NCI-H226 (cell line): ENCODE measurements around the gene CTIF.
A peak's percentile ranks its signal among the peaks of the same experiment; 100 is the strongest.

Source experiments
- DNase-seq: peaks from one replicate; pipeline ENCODE4 v3.0.0-alpha.2; 2015

Gene CTIF

DNA sequence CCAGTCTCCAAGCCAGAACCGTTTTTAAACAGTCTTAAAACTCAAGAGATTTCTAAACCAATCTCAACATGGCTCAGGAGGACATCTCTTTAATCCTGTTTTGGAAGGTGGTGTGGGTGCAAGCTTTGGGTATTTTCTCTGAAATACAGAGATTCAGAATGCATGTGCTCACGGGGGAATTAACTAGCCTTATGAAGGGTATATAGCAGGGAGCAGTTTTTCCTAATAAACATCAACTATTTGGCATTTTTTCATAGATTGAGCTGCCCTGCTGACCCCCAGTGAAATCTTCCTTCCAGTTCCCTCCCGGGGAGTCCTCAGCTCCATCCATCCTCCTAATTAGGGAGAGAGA is 289.3 kb downstream of the CTIF start:
- no peak for DNase-seq

DNA sequence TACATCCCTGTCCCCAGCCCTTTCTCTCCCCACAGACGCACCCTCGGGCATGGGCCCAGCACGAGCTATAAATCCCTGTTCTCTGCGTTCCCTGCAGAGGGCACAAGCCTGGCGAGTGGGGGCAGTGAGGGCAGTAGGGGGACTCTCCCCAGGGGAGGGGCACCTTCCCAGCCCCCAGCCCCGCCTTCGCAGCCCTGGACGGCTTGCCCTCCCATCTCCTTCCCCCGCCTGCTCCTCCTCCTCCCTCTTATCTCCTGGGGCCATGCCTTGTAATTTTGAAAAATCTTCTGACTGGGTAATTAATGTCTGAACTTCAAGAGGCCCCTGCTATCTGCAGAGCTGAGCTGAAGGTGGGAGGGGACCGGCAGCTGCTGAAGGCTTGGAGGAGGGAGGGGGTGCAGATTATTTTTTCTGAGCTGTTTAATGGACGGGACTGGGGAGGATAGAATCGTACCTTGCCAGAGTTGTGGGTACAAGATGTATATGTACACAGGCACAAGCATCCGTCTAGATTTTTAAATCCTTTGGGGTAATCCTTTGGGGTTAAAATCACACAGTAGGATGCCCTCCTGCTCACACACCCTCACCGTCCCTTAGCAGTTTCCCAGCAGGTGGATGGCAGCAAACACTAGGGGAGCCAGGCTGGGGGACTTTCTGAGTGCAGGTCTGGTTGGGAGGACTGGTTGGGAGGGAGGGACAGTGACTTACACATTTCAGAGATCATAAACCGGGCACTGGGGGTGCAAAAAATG is 290.0 kb downstream of the CTIF start:
- no peak for DNase-seq

DNA sequence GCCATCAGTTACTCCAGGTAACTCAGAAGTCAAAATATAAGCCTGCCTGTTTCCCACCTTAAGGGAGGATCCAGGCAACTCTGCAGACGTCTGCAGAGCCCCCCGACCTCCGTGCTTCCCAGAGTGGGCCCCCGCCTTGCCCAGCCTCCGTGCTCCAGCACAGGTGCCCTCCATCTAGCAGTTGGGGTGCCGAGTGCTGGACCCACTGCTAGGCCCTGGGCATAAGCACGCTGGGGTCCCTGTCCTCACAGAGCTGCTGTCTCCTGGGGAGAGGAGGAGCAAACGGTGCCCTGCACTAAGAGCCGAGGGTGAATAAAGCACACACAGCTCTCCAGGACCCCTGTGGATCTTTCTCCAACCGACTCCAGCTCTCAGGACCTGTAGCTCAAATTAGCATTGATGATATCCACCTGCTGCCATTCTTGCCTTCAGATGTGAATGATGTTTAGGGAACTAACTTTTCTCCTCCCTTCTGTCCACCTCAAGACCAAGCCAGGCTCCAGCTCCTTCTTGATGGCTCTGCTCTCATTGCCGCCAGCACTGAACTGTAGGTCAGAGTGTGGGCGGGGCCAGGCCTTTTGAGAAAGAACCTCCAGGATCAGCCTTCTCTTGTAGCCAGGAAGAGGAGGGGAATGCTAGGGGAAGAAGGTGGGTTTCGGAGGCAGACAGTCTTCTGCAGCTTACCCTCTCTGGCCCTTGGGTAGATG is 290.8 kb downstream of the CTIF start:
- no peak for DNase-seq

DNA sequence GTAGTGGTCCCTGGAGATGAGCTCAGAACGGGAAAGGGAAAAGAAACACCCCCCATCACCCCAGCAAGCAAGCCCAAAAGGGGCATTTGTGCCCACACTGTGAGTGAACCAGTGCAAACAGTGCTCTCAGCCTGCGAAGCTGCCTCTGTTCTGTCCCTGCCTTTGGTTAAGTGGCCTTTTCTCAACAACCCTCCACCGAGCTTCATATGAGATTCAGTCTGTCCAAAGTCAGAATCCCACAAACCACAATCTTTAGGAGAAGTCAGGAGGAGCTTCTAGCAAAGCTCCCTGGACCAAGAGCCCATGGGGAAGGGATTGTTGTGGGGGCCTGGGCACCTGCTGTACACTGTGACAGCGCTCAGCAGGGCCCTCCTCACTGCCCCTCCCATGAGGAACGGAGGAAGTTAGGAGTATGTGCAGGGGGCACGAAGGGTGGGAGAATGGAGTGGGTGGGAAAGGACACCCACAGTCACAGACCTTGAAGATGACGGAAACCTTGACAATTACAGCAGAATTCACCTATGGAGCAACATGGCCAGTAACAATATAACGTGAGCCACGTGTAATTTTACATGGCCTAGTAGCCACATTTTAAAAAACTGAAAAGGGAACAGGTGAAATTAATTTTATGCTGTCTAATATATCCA is 292.4 kb downstream of the CTIF start:
- DNase-seq: no peak

DNA sequence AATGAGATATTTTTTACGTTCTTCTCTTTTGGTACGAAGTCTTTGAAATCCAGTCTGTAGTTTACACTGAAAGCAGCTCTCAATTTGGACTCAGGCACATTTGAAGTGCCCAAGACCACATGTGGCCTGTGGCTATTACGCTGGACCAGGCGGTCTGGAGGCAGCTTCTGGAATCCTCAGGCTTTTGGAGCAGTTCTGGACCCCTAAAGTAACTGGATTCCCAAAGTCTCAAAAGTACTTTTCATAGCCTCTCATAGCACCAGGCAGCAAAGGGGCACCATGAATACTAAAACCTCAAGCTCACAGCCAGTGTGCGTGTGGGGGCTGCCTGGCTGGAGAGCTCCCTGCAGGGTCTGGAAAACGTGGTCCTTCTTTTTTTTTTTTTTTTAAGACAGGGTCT is 293.0 kb downstream of the CTIF start:
- DNase-seq: no peak

DNA sequence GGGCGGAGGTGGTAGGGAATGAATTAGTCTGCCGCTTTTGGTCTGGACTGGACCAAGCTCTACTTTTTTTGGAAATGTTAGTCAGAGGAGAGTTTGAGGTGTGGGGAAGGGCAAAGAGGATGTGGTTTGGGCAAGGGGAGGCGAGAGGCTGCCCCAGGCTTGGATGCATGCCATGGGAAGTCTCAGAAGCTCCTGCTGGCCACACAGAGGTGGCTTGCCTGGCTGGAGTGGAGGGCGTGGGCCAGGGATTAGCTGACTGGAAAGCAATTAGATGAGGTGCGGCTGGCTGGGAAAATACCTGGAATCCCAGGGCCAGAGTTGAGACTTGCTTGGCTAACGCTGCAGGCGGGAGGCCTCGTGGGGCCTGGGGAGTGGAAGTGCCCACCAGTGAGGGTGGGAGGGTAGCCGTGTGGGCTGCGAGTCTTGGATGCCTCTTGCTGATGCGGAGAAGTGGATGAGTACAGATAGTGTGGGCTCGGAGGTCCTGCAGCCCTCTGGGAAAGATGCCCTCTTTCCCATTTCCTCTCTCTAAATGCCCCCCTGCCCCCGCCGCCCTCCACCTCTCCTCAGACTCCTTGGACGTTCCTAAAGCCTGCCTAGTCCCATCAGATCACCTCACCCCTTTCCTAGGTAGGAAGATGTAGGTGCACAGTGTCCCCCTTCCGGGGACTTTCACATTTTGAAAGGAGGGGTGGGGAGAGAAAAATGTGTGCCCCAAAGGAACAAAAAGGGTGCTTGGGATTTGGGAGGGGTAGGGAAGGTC is 294.3 kb downstream of the CTIF start:
- peak; percentile 58 for DNase-seq

DNA sequence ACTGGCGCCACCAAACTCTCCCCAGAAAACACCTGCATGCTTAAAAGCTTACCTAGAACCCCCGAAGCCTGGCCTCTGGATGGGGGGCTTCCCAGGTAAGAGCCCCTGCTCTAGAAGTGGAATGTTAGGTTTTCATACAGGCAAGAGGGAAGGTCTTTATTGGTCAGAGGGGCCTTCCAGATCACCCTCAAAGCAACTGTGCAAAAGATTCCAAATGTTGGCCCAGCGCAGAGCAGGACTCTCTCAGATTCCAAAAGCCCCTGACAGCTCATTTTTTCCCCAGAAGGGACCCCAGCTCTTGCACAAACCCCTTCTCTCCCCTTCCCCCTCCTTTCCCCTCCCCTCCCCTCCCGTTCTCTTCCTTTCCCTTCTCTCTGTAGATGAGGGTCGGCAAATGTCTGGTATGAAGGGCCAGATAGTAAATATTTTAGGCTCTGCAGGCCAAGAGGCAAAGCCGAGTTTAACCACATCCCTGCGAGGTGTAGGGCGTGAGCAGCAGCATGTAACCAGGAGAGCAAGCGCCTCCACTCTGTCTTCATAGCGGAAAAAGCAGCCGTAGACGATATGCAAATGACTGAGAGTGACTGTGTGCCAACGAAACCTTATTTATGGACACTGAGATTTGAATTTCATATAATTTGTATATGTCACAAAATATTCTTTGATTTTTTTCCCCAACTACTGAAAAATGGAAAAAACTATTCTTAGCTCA is 295.0 kb downstream of the CTIF start:
- DNase-seq: no peak

DNA sequence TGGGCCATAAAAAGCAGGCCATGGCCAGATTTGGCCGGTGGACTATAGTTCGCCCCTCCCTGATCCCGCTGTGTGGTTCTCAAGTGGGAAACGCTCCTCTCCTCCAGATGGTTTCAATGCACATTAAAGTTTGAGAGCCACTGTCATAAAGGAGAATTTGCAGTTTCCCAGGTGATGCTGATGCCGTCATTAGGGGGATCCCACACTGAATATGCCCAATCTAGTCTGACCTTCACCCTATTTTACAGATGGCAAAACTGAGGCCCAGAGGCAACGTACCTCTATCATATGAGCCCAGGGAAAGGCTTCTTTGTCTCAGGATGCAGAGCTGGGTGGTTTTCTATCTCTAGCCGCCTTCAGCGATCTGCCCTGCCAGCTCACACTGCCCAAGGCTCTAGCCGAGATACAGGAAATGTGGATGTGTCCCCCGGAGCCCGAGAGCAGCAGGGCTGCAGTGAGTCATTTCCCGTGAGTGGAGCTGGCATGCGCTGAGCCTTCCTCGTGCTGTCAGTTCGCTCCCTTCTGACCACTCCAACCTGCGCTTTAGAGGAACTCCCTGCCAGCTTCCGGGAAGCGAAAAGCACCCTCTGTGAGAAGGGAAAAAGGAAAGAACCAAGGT is 295.7 kb downstream of the CTIF start:
- peak; percentile 95 for DNase-seq

DNA sequence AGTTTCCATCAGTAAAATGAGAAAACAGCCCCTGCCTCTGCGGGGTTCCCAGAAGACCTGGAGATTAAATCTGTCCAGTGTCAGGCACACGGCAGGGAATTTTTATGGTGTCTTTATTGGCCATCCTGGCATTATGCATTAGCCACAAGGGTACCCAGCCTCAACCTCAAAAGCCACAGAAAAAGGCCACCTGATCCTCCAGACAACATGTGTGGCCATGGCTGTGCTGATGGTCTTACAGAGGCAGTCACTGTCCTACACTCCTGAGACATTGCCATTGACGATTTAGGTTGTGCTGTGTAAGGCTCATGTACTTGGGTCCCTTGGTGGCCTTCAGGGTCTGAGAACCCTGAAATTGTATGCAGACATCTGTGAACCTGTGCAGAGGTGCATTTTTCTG is 296.3 kb downstream of the CTIF start:
- DNase-seq: no peak

DNA sequence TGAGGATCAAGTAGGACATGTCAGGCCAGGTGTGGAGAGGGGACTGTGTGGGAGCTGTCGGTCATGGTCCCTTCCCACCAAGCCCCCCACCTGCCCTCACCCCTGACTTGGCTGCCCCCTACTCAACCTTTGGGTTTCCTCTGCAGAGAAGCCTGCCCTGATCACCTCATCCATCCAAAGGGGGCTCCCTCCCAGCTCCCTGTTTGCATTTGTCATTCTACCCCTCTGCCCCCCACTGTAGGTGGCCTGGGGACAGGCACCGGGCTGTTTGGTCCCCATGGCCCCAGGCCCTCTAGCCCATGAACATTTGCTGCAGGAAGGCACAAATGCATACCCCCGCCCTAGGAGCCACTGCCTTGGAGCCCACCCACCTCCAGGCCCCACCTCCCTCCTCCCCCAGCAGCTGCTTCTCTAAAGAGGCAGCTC is 296.9 kb downstream of the CTIF start:
- DNase-seq: no peak

DNA sequence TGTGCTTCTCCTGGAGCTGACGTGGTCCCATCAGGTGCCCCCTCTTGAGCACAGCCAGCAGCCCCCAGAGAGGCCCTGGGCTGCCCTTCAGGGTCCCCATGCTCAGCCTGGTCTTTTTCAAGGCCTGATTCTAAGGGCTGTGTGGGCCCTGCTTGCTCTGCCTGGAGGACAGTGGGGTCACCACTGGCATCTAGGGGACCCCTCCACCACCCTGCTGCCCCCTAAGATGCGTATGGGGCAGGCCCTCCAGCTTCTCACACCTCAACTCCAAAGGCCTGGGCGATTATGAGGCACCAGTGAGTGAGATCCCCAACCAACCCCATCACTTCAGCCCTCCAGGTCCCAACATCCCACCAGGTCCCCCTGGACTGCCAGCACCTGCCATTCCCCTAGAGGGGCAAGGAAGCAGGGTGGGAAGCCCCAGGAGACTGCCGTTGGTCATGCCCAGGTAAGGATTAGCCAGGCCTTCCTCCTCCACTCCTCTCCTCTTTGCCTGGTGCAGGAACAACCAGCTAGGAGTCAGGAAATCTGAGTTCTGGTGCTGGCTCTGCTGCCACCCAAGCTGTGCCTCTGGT is 297.5 kb downstream of the CTIF start:
- DNase-seq: no peak

DNA sequence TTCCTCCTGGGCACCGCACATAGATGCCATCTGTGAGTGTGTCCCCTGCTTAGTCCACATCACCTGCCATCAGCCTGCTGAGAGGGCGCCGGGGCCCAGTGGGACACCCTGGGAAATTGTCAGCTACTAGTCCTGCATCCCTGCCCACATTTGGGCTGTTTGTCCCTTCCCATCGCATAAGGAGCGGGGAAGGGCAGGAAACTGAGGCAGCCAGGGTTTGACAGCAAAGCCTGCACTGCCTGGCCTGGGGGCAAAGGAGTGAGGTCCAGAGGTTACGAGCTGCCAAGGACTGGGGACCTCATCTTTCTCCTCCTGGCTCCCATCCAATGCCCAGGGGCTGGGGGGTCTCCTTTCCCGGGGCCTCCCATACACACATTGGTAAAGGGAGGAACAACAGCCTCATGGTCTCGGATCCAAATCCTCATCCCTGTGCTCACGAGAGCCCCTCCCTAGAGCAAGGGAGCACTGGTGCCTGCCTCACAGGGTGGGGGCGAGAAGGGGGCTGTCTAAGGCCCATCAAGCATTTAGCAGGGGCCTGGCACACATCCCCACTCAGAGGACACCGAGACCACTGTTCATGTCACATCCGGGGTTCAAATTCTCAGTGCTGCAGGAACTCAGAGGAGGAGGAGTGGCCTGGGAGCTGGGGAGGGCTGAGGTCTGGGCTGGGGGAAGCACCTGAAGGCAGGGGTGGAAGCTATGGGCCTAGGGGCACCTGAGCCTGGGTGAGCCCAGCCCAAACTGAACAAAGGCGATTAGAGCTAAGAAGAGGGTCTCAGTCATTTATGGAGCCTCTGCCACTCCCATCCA is 298.2 kb downstream of the CTIF start:
- no peak for DNase-seq

DNA sequence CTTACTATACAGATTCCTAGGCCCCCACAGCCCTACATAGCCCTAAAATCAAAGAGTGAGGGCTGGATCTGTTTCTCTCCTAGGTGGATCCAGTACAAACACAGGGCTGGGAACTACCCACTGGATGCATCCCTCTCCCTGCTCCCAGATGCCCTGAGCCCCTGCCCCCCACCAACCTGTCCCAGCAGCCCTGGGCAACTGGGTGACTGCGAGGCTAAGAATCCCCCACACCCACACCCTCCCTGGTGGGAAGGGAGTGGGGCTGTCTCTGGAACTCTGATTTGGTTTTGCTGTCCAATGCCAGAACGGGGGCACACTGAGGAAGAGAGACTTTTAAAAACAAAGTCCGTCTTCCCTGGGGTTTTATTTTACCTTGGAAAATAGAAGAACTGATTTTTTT is 298.8 kb downstream of the CTIF start:
- no peak for DNase-seq

DNA sequence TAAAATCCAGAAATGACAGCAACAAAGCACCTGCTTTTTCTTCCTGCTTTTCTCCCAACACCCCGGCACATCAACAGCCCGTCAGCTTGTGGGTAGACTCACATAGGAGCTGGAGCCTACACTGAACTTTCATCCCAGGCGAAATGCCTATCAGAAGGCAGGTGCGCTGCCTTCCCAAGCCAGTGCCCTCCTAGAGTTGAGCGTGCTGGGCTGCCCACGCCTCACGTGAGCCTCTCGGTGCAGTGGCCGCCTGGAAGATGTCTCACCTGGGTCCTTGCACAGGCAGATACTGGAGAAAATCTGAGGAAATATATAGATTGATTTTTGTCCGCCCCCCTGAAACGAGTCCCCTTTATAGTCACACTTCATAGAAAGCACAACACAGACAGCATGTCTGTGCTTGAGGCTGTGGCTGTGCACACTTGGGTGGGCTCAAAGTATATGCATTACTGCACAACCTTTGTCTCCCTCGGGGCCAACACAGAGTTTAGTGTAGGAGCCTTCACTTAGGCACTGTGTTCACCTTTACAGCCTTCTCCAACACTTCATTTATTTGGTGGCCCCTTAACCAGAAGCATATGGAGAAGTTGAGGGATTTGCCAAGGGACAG is 299.4 kb downstream of the CTIF start:
- no peak for DNase-seq

DNA sequence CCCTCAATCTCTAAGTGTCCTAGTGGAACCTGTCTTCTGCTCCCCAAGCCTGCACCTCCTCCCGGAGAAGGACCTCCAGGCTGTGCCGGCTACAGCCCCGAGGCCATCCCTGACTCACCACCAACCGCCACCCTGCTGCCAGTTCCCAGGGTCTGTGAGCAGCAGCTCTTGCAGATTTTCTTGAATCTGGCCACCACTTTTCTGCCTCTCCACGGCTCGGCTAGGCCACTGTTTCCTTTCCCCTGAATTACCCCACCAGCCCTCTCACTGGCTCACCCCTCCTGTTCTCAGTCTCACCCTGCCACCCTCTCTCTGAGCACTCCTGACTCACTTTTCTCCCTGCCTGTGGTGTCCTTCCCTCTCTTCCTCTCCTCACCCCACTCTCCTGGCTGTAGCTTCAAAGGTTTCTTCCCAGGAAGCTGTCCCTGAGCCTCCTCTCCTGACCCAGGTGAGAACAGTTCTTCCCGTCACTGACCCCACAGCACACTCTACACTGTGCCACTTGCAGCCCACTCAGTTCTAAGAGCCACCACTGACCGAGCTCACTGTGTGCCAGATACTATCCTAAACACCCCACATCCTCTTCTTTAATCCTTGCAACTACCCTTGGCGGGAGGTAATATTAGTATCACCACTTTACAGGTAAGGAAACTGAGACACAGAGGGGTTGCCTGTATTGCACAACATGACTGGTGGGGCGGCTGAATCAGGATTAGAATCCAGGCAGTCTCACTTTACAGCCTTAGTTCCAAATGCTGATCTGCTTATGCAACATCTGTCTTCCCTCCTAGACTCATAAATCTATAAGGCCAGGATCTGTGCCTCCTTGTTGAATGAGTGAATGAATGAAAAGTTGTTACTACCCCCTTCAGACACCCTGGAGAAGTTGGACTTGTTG is 300.3 kb downstream of the CTIF start:
- peak; percentile 51 for DNase-seq

DNA sequence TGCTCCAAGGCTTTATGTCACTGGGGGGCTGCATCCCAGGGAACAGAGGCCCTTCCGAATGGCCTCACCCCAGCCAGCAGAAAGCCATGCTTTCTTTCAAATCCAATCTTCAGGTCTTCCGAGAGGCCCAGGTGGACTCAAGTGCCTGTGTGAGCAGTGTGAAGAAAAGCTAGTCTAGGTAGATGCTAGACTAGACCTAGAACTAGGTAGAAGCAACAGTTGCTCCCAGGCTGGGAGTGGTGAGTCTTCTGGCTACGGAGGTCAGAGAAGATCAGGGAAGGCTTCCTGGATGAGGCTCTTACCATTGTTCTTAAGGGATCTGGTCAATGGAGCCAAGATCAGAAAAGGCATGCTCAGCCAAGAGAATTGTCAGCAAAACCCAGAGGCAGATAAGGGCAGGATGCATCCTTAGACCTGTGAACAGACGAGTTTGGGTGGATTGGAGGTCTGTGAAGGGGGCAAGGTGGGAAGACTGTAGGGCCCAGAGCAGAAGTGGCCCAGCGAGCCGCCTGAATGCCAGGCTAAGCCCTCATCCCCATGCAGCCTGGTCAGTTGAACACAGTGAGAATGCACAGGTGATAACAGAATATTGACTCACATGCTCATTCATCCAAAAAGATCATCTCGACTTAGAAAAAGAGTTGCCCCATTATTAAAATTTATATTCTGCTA is 301.1 kb downstream of the CTIF start:
- no peak for DNase-seq

DNA sequence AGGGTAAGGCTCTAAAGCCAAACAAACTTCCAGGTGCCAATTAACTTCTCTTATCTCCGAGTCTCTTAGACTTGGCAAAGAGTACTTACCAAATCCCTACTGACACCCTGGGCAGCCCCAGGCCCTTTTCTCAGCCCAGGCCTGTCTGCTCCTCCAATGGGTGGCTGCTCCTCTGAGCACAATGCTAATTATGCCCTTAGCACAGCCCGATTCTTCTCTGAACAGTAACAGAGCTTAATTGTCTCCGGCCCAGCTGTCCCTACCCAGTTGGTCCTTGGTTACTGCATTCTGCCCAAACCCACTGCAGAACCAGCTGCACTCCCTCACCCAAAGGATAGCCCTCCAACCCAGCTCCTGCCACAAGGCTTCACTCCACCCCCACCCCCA is 301.7 kb downstream of the CTIF start:
- DNase-seq: no peak

DNA sequence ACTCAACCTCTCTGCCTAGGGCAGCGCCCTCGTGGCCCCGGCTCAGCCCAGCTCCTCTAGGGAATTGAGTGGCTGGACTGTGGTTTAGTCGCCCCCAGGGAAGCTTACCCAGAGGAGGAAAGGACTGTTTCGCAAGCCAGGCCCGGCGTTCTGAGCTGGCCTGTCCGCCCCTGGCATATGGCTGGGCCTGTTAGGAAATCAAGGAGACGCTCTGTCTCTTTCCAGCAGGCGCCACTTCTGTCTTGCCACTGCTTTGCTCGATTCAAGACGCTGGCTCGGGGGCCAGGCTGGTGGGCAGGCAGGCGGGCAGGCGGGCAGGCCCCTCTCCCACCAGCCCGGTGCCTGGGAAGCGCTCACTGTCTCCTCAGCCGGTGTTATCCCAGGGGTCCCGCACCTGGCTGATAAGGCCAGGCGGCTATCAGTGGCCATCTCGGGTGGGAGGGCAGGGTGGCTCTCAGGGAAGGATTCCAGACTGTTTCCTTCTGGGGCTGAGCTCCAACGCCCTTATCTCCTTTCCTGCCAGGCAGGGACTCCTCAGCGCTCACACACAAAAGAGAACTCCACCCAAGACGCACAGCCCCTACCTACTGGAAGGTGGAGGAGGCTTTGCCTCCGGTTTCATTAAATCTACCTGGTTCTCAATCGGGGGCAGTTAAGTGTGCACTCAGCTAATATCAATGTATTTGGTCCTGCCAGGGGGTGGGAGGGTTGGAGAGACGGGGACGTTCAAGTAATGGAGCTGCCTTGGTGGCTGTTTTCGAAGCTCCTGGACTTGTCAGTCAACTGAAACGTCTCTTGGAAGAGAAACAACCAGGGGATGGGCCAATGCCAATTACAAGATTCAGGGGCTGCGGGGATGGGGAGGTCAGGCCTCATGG is 302.8 kb downstream of the CTIF start:
- peak; percentile 54 for DNase-seq
